HCT116 (cell line): ENCODE measurements around the gene KRT82. TPM values are rescaled to one million over a fixed set of nuclear protein-coding genes. Genes with fewer than 3 reads are reported as not detected.

ENCODE experiments used
- ATAC-seq: fragments of 200-7000 bp; cut with Tn5 transposase; 2 replicates; pipeline ENCODE4 v1.9.1; 2020; ENCODE audit warnings: mild to moderate bottlenecking, moderate library complexity
- BruUV-seq: library from RNA; stranded (reverse); fragments of 400-500 nt; replicated peaks from 2 replicates; lab custom pipeline; 2021; lab: Mats Ljungman, UMichigan
- CTCF ChIA-PET: fragments of 300-600 bp; sonication (Branson Sonifier 250); formaldehyde crosslinking; loops from one replicate; lab custom pipeline; 2021; ENCODE audit warnings: antibody characterized with exemption; lab: Charles Lee
- POLR2A ChIA-PET: fragments of 300-600, 350-600 bp; sonication (Branson Sonifier 250); formaldehyde crosslinking; loops from one replicate; lab custom pipeline; 2021; ENCODE audit warnings: antibody characterized with exemption; lab: Charles Lee
- RAD21 ChIA-PET, 2 experiments: fragments of 300-600 bp; sonication (Branson Sonifier 250); formaldehyde crosslinking; loops; one replicate each; lab custom pipeline; 2023; ENCODE audit warnings: low total read pairs in 2 of 2; ENCODE audit not compliant: uncharacterized antibody in 2 of 2, unreplicated experiment in 2 of 2, low non-redundant PET in 1 of 2; lab: Charles Lee
- DNase-seq: peaks from one replicate; pipeline ENCODE4 v3.0.0-alpha.2; 2010; ENCODE audit warnings: low read depth, low spot score
- H2AFZ ChIP-seq: fragments of 200-600 bp; shearing (Covaris generic), sonication (generic); 2 replicates; pipeline ENCODE4 v1.6.1; 2017; ENCODE audit warnings: low read depth, mixed run types, mixed read lengths, antibody characterized with exemption, low read length; ENCODE audit not compliant: poor library complexity, severe bottlenecking
- H3K27ac ChIP-seq: 2 replicates; pipeline ENCODE4 v1.5.1; 2012; ENCODE audit warnings: low read depth, low read length
- H3K27me3 ChIP-seq: fragments of 200-600 bp; sonication (generic); 2 replicates; pipeline ENCODE4 v1.6.1; 2016; ENCODE audit warnings: mixed run types, low read length, mixed read lengths; ENCODE audit not compliant: insufficient read depth
- H3K36me3 ChIP-seq, 2 experiments: fragments of 200-500 bp in 1 of 2; fragments of 200-600 bp in 1 of 2; sonication (Bioruptor generic) in 1 of 2; sonication (generic) in 1 of 2; 2 replicates each; pipeline versions ENCODE4 v1.5.1 to v1.6.1; 2014 to 2016; ENCODE audit warnings: low read length in 2 of 2, inconsistent platforms in 1 of 2, mixed read lengths in 1 of 2, mixed run types in 1 of 2; ENCODE audit not compliant: insufficient read depth in 2 of 2, control insufficient read depth in 1 of 2
- H3K4me1 ChIP-seq, 2 experiments: fragments of 200-600 bp in 1 of 2; sonication (generic) in 1 of 2; 2 replicates each; pipeline versions ENCODE4 v1.5.1 to v1.6.1; 2012 to 2017; ENCODE audit warnings: low read length in 2 of 2, inconsistent platforms in 1 of 2, mild to moderate bottlenecking in 1 of 2, mixed read lengths in 1 of 2, mixed run types in 1 of 2, moderate library complexity in 1 of 2; ENCODE audit not compliant: insufficient read depth in 2 of 2, control insufficient read depth in 1 of 2
- H3K4me2 ChIP-seq: fragments of 200-600 bp; sonication (generic); 2 replicates; pipeline ENCODE4 v1.6.1; 2017; ENCODE audit warnings: mixed run types, low read length, mixed read lengths
- H3K4me3 ChIP-seq, 2 experiments: fragments of 200-600 bp in 1 of 2; sonication (generic) in 1 of 2; replicated peaks in 1 of 2; 2 replicates each; pipeline ENCODE4 v1.5.1; 2011 to 2016; ENCODE audit warnings: low read length in 2 of 2, control low read depth in 1 of 2, low read depth in 1 of 2, mild to moderate bottlenecking in 1 of 2, mixed read lengths in 1 of 2, mixed run types in 1 of 2
- H3K79me2 ChIP-seq: fragments of 200-600 bp; sonication (generic); 2 replicates; pipeline ENCODE4 v1.6.1; 2017; ENCODE audit warnings: mild to moderate bottlenecking, mixed run types, low read length, moderate library complexity, mixed read lengths; ENCODE audit not compliant: insufficient read depth
- H3K9ac ChIP-seq: fragments of 200-600 bp; sonication (generic); 2 replicates; pipeline ENCODE4 v1.6.1; 2016; ENCODE audit warnings: low read length, mixed read lengths
- H3K9me2 ChIP-seq: fragments of 200-600 bp; sonication (generic), shearing (Covaris generic); 2 replicates; pipeline ENCODE4 v1.6.1; 2017; ENCODE audit warnings: mixed run types, mild to moderate bottlenecking, moderate library complexity; ENCODE audit not compliant: insufficient read depth
- H3K9me3 ChIP-seq, 2 experiments: fragments of 200-500 bp in 1 of 2; fragments of 200-600 bp in 1 of 2; sonication (Bioruptor generic) in 1 of 2; sonication (generic) in 1 of 2; 2 replicates each; pipeline ENCODE4 v1.6.1; 2014 to 2017; ENCODE audit warnings: low read length in 2 of 2, mixed read lengths in 2 of 2, inconsistent platforms in 1 of 2, low read depth in 1 of 2, mild to moderate bottlenecking in 1 of 2, mixed run types in 1 of 2, moderate library complexity in 1 of 2; ENCODE audit not compliant: control insufficient read depth in 1 of 2, insufficient read depth in 1 of 2
- H4K20me1 ChIP-seq: fragments of 200-600 bp; sonication (generic), shearing (Covaris generic); 2 replicates; pipeline ENCODE4 v1.6.1; 2017; ENCODE audit warnings: mixed run types, mild to moderate bottlenecking, moderate library complexity; ENCODE audit not compliant: insufficient read depth
- ATF3 ChIP-seq: IDR thresholded peaks from 2 replicates; pipeline ENCODE4 v1.6.1; 2012
- CEBPB ChIP-seq: IDR thresholded peaks from 2 replicates; pipeline ENCODE4 v1.6.1; 2012; ENCODE audit warnings: low read depth
- CTCF ChIP-seq, 3 experiments: fragments of 200-600 bp in 1 of 3; sonication (generic) in 1 of 3; IDR thresholded peaks in 2 of 3; conservative IDR thresholded peaks in 1 of 3; 2 replicates each; pipeline ENCODE4 v1.5.1; 2012 to 2017; ENCODE audit warnings: low read depth in 2 of 3, low read length in 2 of 3, antibody characterized with exemption in 1 of 3, borderline replicate concordance in 1 of 3, control low read depth in 1 of 3, mild to moderate bottlenecking in 1 of 3, mixed read lengths in 1 of 3, mixed run types in 1 of 3, moderate library complexity in 1 of 3; ENCODE audit not compliant: insufficient read depth in 1 of 3
- ZNF274 ChIP-seq: fragments of 200-500 bp; sonication (Bioruptor generic); IDR thresholded peaks from 2 replicates; pipeline ENCODE4 v1.6.1; 2014; ENCODE audit warnings: mild to moderate bottlenecking, low read depth, low read length, inconsistent platforms
- intact Hi-C: fragments of 100-400 bp; cut with micrococcal nuclease; formaldehyde crosslinking; loops from 2 replicates; pipeline ENCODE4 v1.10.0; 2022
- total RNA-seq: library from RNA; stranded (reverse); gene quantifications from one replicate; pipeline ENCODE4 v1.2.1, GENCODE V29; 2021; ENCODE audit not compliant: unreplicated experiment

KRT82 gene
- total RNA-seq, 1 experiment from 2014 or later = not detected

GRCh38 chr12:52358575-52359350, 47.4 kb downstream of the KRT82 start:
- POLR2A ChIA-PET = interaction anchor here (0.6 kb wide), 1 partner anchor 193 kb away, joined by 3 read pairs; no protein-coding TSS in a partner anchor

GRCh38 chr12:52356762-52357580, 49.2 kb downstream of the KRT82 start:
- H4K20me1 ChIP-seq = no peaks in the 10 kb centered on the region
- no peak overlapping the region for H3K4me3 ChIP-seq
- H3K36me3 ChIP-seq = no peaks in the 10 kb centered on the region
- BruUV-seq = no TSS peak
- ATAC-seq (no peak), DNase-seq (no peak)
- no peak for TF ChIP-seq CTCF (IDR thresholded peaks at IDR 0.05 in 2 of 3, conservative IDR thresholded peaks at IDR 0.05 in 1 of 3; ENCODE audit: borderline replicate concordance in 1 of 3, insufficient read depth in 1 of 3, low read depth in 2 of 3, low read length in 2 of 3)
- H2AFZ ChIP-seq = no peak overlapping the region
- H3K9me3 ChIP-seq = no peaks in the 10 kb centered on the region
- CTCF ChIA-PET = no interaction called here
- RAD21 ChIA-PET = no interaction called here
- intact Hi-C loops = no loop called here
- H3K27ac ChIP-seq = no peak overlapping the region
- no peaks in the 10 kb centered on the region for H3K79me2 ChIP-seq
- H3K9ac ChIP-seq = no peak overlapping the region
- POLR2A ChIA-PET = no interaction called here
- no peak overlapping the region for H3K4me2 ChIP-seq
- H3K27me3 ChIP-seq = no peaks in the 10 kb centered on the region; the same call in 1 of the 2 replicates
- H3K9me2 ChIP-seq = no peaks in the 10 kb centered on the region
- no peaks in the 10 kb centered on the region; a peak in 1 of 4 replicates for H3K4me1 ChIP-seq

More at GRCh38 chr12:52358575-52359350, 47.4 kb downstream of the KRT82 start:
- Histone ChIP-seq H3K9me3 (no peaks in the 10 kb centered on the region), H3K27me3 (no peaks in the 10 kb centered on the region; the same call in 1 of the 2 replicates), H3K4me3 (no peak overlapping the region), H3K36me3 (no peaks in the 10 kb centered on the region), H3K79me2 (no peaks in the 10 kb centered on the region), H2AFZ (no peak overlapping the region), H3K4me1 (no peaks in the 10 kb centered on the region; a peak in 1 of 4 replicates), H3K4me2 (no peak overlapping the region), H4K20me1 (no peaks in the 10 kb centered on the region), H3K9me2 (no peaks in the 10 kb centered on the region), H3K9ac (no peak overlapping the region), H3K27ac (no peak overlapping the region)
- intact Hi-C loops = no loop called here
- CTCF ChIA-PET = interaction anchor here (1.0 kb wide), 1 partner anchor 32 kb away, joined by 3 read pairs; no protein-coding TSS in a partner anchor
- ATAC-seq (no peak), DNase-seq (no peak)
- BruUV-seq = no TSS peak
- TF ChIP-seq ZNF274 (no peak), CEBPB (no peak), ATF3 (no peak)
- RAD21 ChIA-PET = no interaction called here
